COLO829 (cell line): ENCODE results near the gene HYI.
"Not testable (repeated sequence)": the region's sequence is repeated elsewhere in the genome, so short reads cannot be mapped to it uniquely, and the experiment has no call there.

Experiments used
- DNase-seq: peaks from one replicate; pipeline ENCODE4 v3.0.0; 2012; ENCODE audit warnings: low spot score

HYI gene

GRCh38 chr1:43427524-43427923 lies 26.2 kb downstream of the HYI start:
- DNase-seq: no peak

GRCh38 chr1:43426221-43426620 lies 27.5 kb downstream of the HYI start:
- no peak for DNase-seq

GRCh38 chr1:43425045-43425444 lies 28.7 kb downstream of the HYI start:
- DNase-seq: no peak

- no peak for DNase-seq
Measured at GRCh38 chr1:43423672-43424550, 29.8 kb downstream of the HYI start.

GRCh38 chr1:43422995-43423671 lies 30.6 kb downstream of the HYI start:
- no peak for DNase-seq

GRCh38 chr1:43421976-43422750 lies 31.6 kb downstream of the HYI start:
- DNase-seq: no peak

GRCh38 chr1:43421396-43421795 lies 32.3 kb downstream of the HYI start:
- DNase-seq: no peak

- DNase-seq: no peak
Measured at GRCh38 chr1:43420874-43421273, 32.9 kb downstream of the HYI start.

- no peak for DNase-seq
Measured at GRCh38 chr1:43419627-43420425, 33.9 kb downstream of the HYI start.

GRCh38 chr1:43418858-43419257 lies 34.9 kb downstream of the HYI start:
- no peak for DNase-seq

GRCh38 chr1:43415901-43416300 lies 37.8 kb downstream of the HYI start:
- DNase-seq: no peak

GRCh38 chr1:43414634-43415223 lies 39.0 kb downstream of the HYI start:
- DNase-seq: peak; percentile 33

- not testable (repeated sequence) for DNase-seq
Measured at GRCh38 chr1:43413426-43413825, 40.3 kb downstream of the HYI start.

GRCh38 chr1:43410571-43410970 lies 43.2 kb downstream of the HYI start:
- DNase-seq: no peak

GRCh38 chr1:43405876-43406234 lies 47.9 kb downstream of the HYI start:
- DNase-seq: no peak

- peak; percentile 37 for DNase-seq
Measured at GRCh38 chr1:43405219-43405875, 48.4 kb downstream of the HYI start.

- no peak for DNase-seq
Measured at GRCh38 chr1:43404353-43404752, 49.4 kb downstream of the HYI start.

- DNase-seq: no peak
Measured at GRCh38 chr1:43402089-43402865, 51.5 kb downstream of the HYI start.
